ENCODE measurements around the gene BCAR1.
A peak's percentile ranks its signal among the peaks of the same experiment; 100 is the strongest.
"Not testable (repeated sequence)": the region's sequence is repeated elsewhere in the genome, so short reads cannot be mapped to it uniquely, and the experiment has no call there.

BCAR1 gene, protein sequence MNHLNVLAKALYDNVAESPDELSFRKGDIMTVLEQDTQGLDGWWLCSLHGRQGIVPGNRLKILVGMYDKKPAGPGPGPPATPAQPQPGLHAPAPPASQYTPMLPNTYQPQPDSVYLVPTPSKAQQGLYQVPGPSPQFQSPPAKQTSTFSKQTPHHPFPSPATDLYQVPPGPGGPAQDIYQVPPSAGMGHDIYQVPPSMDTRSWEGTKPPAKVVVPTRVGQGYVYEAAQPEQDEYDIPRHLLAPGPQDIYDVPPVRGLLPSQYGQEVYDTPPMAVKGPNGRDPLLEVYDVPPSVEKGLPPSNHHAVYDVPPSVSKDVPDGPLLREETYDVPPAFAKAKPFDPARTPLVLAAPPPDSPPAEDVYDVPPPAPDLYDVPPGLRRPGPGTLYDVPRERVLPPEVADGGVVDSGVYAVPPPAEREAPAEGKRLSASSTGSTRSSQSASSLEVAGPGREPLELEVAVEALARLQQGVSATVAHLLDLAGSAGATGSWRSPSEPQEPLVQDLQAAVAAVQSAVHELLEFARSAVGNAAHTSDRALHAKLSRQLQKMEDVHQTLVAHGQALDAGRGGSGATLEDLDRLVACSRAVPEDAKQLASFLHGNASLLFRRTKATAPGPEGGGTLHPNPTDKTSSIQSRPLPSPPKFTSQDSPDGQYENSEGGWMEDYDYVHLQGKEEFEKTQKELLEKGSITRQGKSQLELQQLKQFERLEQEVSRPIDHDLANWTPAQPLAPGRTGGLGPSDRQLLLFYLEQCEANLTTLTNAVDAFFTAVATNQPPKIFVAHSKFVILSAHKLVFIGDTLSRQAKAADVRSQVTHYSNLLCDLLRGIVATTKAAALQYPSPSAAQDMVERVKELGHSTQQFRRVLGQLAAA

DNA sequence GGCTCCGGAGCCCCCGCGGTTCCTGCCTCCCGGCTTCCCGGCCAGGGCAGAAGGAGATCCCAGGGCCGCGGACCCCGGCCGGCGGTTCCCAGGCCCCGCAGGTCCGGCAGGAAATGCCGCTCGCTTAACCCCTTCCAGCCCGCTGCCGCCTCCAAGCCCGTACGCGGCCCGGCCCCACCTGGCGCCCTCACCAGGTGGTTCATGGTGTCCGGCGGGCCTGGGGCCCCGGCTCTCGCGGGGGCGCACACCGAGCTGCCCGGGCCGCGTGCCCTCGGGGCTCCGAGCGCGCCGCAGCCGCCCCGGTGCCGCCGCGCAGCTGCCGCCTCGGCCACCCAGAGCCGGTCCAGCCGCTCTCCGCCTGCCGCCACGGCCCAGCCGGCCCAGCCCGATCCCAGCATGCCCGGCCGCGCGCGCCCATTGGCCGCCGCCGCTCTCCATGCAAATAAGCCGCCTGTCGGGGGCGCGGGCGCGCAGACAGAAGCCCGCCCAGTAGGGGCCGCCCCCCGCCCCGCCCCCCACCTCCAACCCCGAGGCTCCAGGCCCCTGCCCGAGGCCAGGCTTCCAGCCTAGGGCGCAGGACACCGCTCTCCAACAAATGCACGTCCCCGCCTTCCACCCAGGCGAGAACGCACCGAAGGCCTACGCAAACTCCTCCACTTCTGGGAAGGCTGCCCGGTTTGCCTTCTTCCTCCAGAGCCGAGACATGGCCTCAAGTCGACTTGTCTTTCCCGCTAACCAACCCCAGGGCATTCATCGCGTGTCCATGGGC lies at the start of gene BCAR1:
Gene BCAR1 (minus strand): TSS at position 345 of the 769 bp plus-strand sequence. CDS start 142 bp downstream, at position 203.
- peak; percentile 64 for DNase-seq

DNA sequence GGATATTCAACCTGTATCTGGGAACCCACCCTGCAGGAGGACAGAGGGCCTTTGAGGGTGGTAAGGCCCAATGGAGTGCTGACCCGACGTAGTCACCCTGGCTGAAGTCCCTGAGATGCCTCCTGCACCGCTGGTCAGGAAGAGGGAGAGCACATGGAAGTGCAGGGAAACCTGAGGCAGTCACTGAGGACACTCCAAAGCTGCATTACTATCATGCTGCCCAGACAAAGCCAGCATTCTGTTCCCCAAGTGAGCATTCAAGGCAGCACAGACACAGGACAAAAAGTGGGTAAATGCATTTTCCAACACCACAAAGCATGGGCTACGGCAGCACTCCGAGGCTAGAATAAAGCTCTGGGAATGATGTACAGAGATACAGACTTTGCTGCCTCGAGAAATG lies 46.8 kb upstream of the BCAR1 start:
- DNase-seq = no peak

DNA sequence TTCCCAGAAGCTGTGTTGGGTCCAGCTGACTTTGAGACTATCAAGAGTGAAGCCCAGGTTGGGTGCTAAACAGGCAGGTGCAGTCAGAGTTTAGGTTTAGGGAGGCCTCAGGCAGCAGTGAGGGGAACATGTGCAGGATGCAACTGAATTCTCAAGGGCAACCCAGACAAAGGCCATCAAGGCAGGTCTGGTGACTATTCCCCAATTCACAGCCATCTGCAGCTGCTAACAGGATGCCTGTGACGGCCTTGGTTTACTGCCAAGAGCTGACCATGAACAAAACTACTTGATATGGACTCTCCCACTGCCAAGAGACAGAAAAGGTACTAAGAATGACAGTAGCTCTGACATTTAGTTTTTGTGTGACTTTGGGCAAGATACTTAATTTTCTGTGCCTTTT lies 45.2 kb upstream of the BCAR1 start:
- DNase-seq = no peak

DNA sequence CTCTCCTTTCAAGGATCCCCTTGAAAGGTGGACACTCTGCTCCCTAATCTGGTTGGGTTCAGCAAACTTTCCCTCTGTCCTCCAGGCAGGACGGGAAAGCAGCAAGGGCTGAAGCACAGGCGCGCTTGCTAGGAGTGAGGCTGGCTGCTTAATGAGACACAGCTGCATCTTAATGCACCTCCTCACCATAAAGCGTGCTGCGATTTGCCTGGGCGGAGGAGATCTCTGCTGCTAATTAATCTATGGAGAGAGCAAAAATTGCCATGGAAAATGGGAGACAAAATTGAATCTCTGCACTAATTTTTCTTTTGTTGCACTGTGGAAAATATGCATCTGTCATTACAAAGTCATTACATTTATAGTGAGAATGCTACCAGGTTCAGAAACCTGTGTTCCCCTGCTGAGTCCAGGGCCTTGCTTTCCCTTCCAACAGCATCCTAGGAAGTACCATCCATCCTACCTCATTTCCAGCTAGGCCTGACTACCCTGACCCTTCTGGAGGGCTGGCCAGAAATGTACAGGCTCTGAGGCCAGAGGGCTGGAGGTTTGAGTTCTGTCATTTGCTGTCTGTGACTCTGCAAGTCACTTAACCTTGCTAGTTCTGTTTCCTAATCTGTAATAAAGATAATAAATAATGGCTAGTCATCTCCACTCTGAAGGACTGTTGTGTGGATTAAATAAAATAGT lies 43.5 kb upstream of the BCAR1 start:
- DNase-seq = no peak

DNA sequence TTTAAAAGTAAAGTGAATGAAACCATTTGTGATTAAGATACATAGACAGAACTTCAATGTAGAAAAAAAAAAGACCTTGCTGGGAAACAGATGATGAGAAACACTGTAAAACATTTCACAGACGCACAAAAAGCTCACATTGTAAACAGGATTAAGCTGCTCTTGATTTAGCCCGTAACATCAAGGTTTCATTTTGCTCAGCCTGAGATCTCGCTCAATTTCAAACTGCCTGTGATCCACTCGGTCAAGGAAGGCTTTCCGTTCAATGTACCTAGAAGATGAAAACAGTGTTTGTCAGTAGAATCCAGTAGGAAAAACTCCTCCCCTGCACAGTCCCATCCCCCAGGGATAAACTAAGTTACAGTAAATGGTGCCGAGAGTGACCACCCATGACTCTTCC lies 42.3 kb upstream of the BCAR1 start:
- DNase-seq = no peak

DNA sequence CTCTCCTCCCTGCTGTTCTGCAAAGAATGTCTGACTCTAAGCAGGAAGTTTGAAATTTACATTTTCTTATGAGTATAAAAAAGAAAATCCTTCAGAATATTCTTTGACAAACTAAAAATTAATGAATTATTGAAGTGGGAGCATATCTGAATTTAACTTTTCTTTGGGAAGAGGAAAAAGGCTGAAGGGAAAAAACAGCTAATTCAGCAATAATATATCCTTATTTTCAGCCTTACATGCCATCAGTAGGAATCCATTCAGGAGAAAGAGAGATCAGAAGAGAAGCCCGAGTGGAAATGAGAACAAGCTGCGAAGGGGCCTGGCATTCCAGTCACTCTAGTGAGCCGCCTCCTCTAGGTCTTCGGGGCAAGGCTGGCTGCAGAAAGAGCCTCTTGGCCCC lies 41.7 kb upstream of the BCAR1 start:
- no peak for DNase-seq

DNA sequence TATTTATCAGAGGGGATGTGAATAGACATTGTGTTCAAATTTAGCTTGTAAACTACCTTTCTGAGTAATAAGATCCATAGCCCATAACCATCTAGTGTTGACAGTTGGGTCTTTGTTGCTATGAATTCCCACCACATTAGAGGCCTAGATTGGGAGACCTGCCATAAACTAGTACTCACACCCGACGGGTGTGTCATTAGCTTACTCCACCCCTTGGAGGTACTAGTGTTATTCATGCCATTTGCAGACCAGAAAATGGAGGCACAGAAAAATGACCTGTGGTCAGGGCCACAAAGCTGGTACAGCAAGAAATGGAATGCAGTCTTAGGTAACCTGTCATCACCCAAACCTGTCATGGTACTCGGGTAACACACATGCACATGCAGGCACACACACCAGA lies 41.3 kb upstream of the BCAR1 start:
- no peak for DNase-seq

DNA sequence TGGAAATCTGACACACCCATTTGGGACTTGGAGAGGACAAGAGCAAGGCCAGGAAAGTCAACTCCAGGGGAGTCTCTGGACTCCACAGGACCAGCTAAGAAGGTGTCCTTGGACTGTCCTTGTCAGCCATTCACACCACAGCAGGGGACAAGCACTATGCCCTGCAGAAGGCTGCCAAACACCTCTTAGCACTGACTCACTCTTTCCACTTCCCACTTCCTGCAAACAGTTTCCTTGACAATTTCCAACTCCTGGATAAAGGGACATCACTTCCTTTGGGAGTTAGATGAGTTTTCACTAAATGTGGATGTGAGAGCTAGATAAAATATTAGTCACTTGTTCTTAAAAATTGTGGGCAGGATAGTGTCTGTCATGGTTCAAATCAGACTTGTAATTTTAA lies 37.8 kb upstream of the BCAR1 start:
- no peak for DNase-seq

DNA sequence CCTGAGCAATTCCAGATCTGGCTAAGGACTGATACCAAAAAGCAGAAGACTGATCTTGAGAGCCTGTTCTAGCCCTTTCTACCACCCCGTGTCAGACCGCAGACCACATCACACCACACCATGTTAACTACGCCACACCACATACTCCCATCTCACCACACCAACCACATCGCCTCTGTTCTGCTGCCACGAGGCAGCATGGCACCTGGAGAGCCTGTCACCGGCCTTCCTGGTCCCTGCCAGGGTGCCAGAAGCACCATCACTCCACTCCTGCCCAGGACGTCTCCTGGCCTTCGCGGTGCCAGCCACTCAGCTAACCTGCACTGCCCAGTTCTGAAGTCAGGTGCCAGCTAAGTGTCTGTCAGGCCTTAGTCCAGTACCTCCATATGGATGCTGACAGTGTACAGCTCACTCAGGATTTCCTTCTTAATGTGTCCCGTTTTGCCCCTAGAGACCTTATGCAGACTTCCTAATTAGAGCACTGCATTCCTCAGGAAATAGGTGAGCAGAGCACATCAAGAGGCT lies 37.2 kb upstream of the BCAR1 start:
- no peak for DNase-seq

DNA sequence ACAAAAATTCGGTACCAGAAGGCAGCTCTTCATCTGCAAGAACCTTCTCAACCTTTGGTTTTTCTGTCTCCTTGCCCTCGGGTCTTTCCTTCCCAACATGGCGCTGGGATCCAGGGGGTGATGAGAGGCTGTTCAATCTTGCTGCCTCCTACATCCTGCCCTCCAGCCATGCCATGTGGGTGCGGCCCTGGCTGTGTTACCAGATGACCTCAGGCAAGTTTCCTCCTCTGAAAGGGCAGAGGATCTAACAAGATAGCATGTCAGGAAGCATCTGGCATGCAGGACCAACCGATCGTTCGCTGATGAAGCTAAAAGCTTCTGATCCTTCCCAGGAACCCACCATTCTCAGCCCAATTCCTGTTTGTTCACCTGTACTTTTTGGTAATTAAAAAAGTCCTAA lies 36.8 kb upstream of the BCAR1 start:
- no peak for DNase-seq

DNA sequence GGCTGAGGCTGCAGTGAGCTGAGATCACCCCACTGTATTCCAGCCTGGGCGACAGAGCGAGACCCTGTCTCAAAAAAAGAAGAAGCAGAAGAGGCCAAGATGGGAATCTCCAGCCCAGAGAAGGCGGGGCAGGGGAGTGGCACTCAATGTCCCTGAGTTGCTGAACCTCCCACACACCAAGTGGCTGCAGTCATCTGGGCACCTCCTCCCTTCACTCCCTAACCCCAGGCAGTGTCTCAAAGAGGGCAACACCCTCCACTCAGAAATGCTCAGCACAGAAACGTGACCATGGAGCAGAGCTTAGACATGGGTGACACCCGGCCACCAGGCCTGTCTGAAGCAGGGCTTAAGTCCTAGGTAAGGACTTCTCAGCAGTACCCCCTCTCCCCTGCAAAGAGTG lies 36.3 kb upstream of the BCAR1 start:
- DNase-seq = no peak

DNA sequence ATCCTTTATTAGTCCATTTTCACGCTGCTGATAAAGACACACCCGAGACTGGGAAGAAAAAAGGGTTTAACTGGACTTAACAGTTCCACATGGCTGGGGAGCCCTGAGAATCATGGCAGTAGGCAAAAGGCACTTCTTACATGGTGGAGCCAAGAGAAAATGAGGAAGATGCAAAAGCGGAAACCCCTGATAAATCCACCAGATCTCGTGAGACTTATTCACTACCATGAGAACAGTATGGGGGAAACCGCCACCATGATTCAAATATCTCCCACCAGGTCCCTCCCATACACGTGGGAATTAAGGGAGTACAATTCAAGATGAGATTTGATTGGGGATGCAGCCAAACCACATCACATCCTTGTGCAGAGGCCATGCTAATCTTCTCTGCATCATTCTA lies 35.0 kb upstream of the BCAR1 start:
- no peak for DNase-seq

DNA sequence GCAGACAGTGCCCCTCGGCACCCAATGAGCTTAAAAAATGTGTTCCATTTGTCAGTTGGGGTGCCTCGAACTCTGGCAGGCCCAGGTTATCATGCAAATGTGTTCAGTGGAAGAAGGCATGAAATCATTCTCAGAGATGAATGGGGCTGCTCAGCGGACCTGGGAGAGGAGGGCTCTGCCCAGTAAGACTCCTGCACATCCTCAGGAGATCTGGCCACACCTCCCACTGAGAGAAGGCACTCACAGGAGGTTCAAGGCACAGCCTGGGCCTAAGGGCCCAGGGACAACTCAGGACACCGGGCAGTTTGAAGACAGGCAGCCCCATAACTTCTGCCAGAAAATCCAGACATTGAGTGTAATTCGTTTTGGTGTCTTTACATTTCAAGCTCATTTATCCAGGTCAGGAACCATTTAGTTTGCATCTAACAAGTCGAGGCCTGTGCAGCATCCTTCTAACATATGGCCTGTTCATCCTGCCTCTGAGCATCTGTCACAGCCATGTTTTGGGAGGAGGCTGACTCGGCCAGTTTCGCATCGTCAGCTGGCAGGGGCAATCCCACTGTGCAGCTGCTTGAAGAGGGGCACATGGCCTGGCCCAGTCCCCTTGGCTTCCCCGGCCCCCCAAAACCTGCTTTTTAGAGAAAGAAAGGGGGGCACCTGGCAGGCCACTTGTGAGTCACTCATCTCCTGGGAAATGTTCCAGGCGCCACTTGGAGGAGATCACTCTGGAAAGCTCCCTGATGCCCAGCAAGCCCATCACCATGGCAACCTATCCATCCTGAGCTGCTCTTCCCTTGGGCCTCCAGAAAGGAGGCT lies 31.2 kb upstream of the BCAR1 start:
- DNase-seq = peak; percentile 96

DNA sequence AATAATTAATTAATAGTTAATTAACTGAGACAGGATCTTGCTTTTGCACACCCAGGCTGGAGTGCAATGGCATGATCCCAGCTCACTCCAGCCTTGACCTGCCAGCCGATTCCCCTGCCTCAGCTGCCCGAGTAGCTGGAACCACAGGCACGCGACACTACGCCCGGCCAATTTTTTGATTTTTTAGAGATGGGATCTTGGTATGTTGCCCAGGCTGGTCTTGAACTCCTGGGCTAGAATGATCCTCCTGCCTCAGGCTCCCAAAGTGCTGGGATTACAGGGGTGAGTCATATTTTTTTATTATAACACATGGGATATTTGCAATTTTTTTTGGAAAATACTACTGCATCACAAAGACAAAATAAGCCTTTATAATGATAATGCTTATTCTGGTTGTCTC lies 30.4 kb upstream of the BCAR1 start:
- DNase-seq = no peak

DNA sequence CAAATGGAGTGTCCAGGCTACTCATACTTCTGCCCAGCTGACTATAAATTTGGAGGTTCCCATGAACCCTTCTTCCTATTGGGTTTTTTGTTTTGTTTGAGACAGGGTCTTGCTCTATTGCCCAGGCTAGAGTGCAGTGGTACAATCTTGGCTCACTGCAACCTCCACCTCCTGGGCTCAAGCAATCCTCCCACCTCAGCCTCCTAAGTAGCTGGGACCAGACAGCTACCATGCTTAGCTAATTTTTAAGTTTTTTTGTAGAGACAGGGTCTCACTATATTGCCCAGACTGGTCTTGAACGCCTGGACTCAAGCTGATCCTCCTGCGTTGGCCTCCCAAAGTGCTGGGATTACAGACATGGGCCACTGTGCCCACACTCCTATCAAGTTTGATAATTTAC lies 29.6 kb upstream of the BCAR1 start:
- DNase-seq = not testable (repeated sequence)

DNA sequence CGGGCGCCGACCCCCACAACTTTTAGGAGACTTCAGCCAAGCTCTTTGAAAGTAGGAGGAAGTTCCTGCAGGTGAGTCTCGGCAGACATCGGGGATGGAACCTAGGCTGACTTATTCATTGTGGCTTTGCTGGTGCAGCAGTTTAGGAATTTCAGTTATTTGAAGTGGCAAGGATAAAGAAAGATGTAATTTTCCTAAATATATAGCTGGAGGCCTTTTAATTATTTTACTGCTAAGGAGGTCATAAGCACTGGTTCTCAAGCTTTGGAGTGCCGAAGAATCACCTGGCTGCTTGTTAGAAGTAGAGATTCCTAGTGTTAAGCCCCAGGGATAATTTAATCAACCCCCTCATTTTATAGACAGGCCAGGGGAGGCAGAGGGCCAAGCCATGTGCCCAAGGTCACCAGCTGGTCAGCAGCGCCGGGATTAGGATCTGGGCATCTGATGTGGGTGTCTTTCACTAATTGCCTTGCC lies 28.9 kb upstream of the BCAR1 start:
- DNase-seq = no peak

DNA sequence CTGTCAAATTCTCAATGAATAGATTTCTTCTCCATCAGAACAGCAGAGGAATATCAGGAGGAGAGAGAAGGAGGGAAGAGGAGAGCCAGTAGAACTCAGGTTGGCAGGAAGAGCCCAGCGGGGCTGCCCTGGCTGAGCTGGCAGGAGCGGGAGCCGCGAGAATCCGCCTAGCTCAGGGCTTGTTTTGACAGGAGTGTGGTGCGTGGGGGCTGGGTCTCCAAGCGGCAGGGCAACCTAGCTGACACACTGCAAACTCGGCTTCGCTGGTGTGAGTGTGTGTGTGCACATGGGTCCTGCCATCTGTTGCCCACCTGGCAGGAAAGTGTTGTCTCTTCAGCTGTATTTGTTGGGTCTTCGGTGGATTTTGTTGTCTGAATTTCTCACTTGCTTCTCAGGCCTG lies 27.9 kb upstream of the BCAR1 start:
- DNase-seq = peak; percentile 89

DNA sequence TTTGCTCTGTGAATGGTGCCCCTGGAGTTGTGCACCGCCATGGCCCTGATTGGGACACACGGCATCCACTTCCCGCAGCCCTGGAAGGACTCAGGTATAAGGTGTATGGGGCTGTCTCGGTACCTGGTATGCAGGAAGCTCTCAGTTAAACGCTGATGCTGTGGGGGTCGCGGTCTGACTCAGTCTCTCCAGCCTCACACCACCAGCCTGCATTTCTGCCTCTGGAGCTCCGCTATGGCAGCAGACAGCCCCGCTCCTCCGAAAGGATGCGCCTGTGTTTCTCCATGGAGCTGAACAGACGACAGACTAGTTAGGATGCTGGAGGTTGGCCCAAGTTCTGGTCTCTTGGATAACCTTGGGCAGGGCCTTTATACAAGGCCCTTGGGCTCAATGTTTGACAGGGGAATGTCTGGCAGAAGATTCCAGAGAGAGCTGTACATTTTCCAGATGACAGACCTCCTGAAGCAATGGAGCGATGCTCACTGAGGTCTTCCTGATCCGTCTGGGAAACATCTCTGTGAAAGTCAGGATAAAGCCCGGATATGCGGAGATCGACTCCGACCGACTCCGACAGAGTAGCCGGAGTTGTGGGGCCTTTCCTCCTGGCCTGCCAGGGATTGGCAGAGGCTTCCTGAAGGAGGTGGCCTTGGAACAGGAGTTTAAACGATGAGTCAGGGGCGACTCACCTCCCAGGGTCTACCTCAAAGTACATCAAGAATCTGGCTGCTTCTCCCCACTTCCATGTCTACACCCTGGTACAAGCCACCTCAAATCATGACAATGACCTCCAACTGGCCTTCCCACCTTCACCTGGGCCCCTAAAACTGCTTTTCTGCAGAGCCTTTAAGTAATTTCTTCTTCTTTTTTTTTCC lies 21.9 kb upstream of the BCAR1 start:
- DNase-seq = no peak

DNA sequence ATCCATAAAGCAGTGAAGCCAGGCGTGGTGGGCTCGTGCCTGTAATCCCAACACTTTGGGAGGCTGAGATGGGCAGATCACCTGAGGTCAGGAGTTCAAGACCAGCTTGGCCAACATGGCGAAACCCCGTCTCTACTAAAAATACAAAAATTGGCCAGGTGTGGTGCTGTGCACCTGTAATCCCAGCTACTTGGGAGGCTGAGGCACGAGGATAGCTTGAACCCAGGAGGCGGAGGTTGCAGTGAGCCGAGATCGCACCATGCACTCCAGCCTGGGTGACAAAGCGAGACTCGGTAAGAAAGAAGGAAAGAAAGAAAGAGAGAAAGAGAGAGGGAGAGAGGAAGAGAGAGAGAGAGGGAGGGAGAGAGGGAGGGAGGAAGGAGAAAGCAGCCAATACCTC lies 21.2 kb upstream of the BCAR1 start:
- DNase-seq = not testable (repeated sequence)

DNA sequence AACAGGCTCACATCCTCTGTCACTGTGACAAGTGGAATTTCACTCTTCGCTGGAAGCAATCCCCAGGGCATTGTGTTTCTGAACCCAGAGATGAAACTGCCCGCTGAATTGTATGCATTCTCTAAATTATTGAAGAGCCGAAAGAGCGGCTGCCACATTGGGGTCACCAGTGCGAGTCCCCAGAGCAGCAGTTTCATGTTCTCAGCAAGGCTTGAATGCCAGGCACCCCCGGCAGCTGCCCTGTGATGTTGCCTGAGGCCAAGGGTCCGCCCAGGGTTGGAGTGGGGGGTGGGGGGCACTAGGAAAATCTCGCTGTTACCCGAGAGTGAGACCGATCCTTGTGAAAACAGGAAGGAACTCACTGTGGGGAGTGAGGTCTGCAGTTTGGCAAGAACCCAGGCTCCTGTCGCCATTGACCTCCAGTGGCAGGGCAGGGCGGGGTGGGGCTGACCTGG lies 20.7 kb upstream of the BCAR1 start:
- DNase-seq = no peak
